GM12878 (cell line): Measurements from ENCODE around the gene BDKRB2. TPM values are rescaled to one million over a fixed set of nuclear protein-coding genes. Genes with fewer than 3 reads are reported as not detected.

Source experiments
- ATAC-seq: fragments of 200-7000 bp; cut with Tn5 transposase; 3 replicates; pipeline ENCODE4 v1.9.1; 2020; ENCODE audit warnings: mild to moderate bottlenecking, moderate library complexity
- BruUV-seq: library from RNA; stranded (reverse); fragments of 400-500 nt; replicated peaks from 2 replicates; lab custom pipeline; 2021; lab: Mats Ljungman, UMichigan
- CTCF ChIA-PET: fragments of 300-600 bp; sonication (Branson Sonifier 250); formaldehyde crosslinking; extraction: SDS; loops from one replicate; lab custom pipeline; 2021; ENCODE audit warnings: inconsistent platforms; lab: Yijun Ruan, JAX
- POLR2A ChIA-PET: fragments of 350-600 bp; formaldehyde crosslinking; extraction: SDS; loops from one replicate; lab custom pipeline; 2021; ENCODE audit warnings: inconsistent platforms; lab: Charles Lee
- RAD21 ChIA-PET: fragments of 300-600 bp; sonication (Branson Sonifier 250); formaldehyde crosslinking; loops from one replicate; lab custom pipeline; 2023; ENCODE audit warnings: antibody characterized with exemption; ENCODE audit not compliant: unreplicated experiment; lab: Charles Lee
- SMC1A ChIA-PET: fragments of 300-600 bp; sonication (Branson Sonifier 250); formaldehyde crosslinking; loops from one replicate; lab custom pipeline; 2023; ENCODE audit not compliant: unreplicated experiment, uncharacterized antibody; lab: Charles Lee
- DNase-seq: peaks from one replicate; pipeline ENCODE4 v3.0.0-alpha.2; 2011; ENCODE audit warnings: low read depth, low spot score
- FAIRE-seq: peaks from 3 replicates; lab custom pipeline; 2011; peaks lifted over from hg19 to GRCh38; lab: Jason Lieb, UNC
- H2AFZ ChIP-seq: 2 replicates; pipeline ENCODE4 v1.6.0; 2011; ENCODE audit warnings: low read depth, low read length, control low read depth; ENCODE audit not compliant: control insufficient read depth
- H3K27ac ChIP-seq: 2 replicates; pipeline ENCODE4 v1.5.1; 2011; ENCODE audit warnings: control low read depth; ENCODE audit not compliant: control insufficient read depth, insufficient read depth
- H3K27me3 ChIP-seq, 2 experiments: replicated peaks in 1 of 2; 2 replicates each; pipeline versions ENCODE4 v1.6.0 to v1.6.1; 2011; ENCODE audit warnings: low read length in 1 of 2; ENCODE audit not compliant: control insufficient read depth in 2 of 2, insufficient read depth in 2 of 2
- H3K36me3 ChIP-seq, 2 experiments: 2 replicates each; pipeline ENCODE4 v1.5.1; 2011; ENCODE audit warnings: low read length in 1 of 2; ENCODE audit not compliant: control insufficient read depth in 2 of 2, insufficient read depth in 2 of 2
- H3K4me1 ChIP-seq: 2 replicates; pipeline ENCODE4 v1.6.1; 2011; ENCODE audit warnings: mild to moderate bottlenecking, low read length, moderate library complexity, mixed read lengths; ENCODE audit not compliant: control insufficient read depth, insufficient read depth
- H3K4me2 ChIP-seq: 2 replicates; pipeline ENCODE4 v1.6.0; 2011; ENCODE audit warnings: control low read depth; ENCODE audit not compliant: control insufficient read depth, insufficient read depth
- H3K4me3 ChIP-seq: fragments of 200-600 bp; sonication (generic); 2 replicates; pipeline ENCODE4 v1.5.1; 2016
- H3K79me2 ChIP-seq: 2 replicates; pipeline ENCODE4 v1.6.0; 2011; ENCODE audit warnings: low read length; ENCODE audit not compliant: control insufficient read depth, insufficient read depth
- H3K9ac ChIP-seq: 2 replicates; pipeline ENCODE4 v1.8.0; 2011; ENCODE audit warnings: low read length, control low read depth, mixed read lengths; ENCODE audit not compliant: control insufficient read depth, insufficient read depth
- H3K9me3 ChIP-seq: replicated peaks from 3 replicates; pipeline ENCODE4 v1.5.1; 2011; ENCODE audit warnings: mild to moderate bottlenecking, low read length; ENCODE audit not compliant: control insufficient read depth, insufficient read depth
- H4K20me1 ChIP-seq: 2 replicates; pipeline ENCODE4 v1.6.0; 2011; ENCODE audit not compliant: control insufficient read depth, insufficient read depth
- ATF7 ChIP-seq: fragments of 450-650 bp; IDR thresholded peaks from 2 replicates; pipeline ENCODE4 v1.6.1; 2016; ENCODE audit warnings: low read depth, mild to moderate bottlenecking
- BHLHE40 ChIP-seq, 2 experiments: fragments of 450-650 bp in 1 of 2; IDR thresholded peaks; 2 replicates each; pipeline ENCODE4 v1.6.1; 2011 to 2017; ENCODE audit warnings: low read depth in 2 of 2, borderline replicate concordance in 1 of 2, improper control_type of control experiment in 1 of 2, low read length in 1 of 2, mild to moderate bottlenecking in 1 of 2
- IKZF1 ChIP-seq: fragments of 450-650 bp; conservative IDR thresholded peaks from 2 replicates; pipeline ENCODE4 v1.6.1; 2017; ENCODE audit warnings: antibody characterized with exemption, mild to moderate bottlenecking
- IRF4 ChIP-seq: IDR thresholded peaks from 2 replicates; pipeline ENCODE4 v1.6.1; 2011; ENCODE audit warnings: low read depth, low read length
- MXI1 ChIP-seq: fragments of 150-350 bp; IDR thresholded peaks from 2 replicates; pipeline ENCODE4 v1.6.1; 2011; ENCODE audit warnings: low read depth, mild to moderate bottlenecking, inconsistent platforms, low read length, improper control_type of control experiment
- NR2C1 ChIP-seq: fragments of 450-650 bp; IDR thresholded peaks from 2 replicates; pipeline ENCODE4 v1.6.1; 2017; ENCODE audit warnings: antibody characterized with exemption, mild to moderate bottlenecking, moderate library complexity
- NR2F1 ChIP-seq: fragments of 450-650 bp; conservative IDR thresholded peaks from 2 replicates; pipeline ENCODE4 v1.6.1; 2017; ENCODE audit warnings: mild to moderate bottlenecking
- RELB ChIP-seq: fragments of 450-650 bp; IDR thresholded peaks from 2 replicates; pipeline ENCODE4 v1.6.1; 2017; ENCODE audit warnings: low read depth, mild to moderate bottlenecking, moderate library complexity
- USF2 ChIP-seq: IDR thresholded peaks from 2 replicates; pipeline ENCODE4 v1.6.1; 2011; ENCODE audit warnings: low read depth, low read length, improper control_type of control experiment, borderline replicate concordance
- ZBED1 ChIP-seq: IDR thresholded peaks from 2 replicates; pipeline ENCODE4 v1.6.1; 2016; ENCODE audit warnings: borderline replicate concordance
- WGBS: methylation state at CpG from one replicate; pipeline ENCODE4 v1.1.6; 2016; ENCODE audit warnings: low lambda C conversion rate; ENCODE audit not compliant: insufficient replicate concordance, insufficient coverage; ENCODE audit errors: missing lambda C conversion rate; 5-methylcytosine and 5-hydroxymethylcytosine counted together
- in situ Hi-C: fragments of 300-500 bp; cut with MboI; formaldehyde crosslinking; loops from 9 replicates; pipeline ENCODE4 v1.14.3; 2018; ENCODE audit warnings: mixed read lengths
- intact Hi-C: fragments of 100-400 bp; cut with micrococcal nuclease; formaldehyde crosslinking; loops from one replicate; pipeline ENCODE4 v1.14.2; 2022; ENCODE audit not compliant: unreplicated experiment
- polyA plus RNA-seq, 11 experiments: library from polyadenylated mRNA; depleted of rRNA in 4 of 11; unstranded in 6 of 11; stranded (reverse) in 5 of 11; fragments of >200 nt; fragmentation: Nextera tagmentation in 4 of 11; fragmentation: Illumina TruSeq in 1 of 11; extraction: Ambion mirVana in 4 of 11; extraction: Trizol in 1 of 11; gene quantifications; 1 replicate in 1 of 11; 2 replicates in 10 of 11; pipeline versions ENCODE4 v1.2.1 to v1.2.3, GENCODE V29; 2011 to 2016; ENCODE audit warnings: inconsistent platforms in 2 of 11, missing spikeins in 2 of 11, low read depth in 1 of 11
- total RNA-seq, 4 experiments: library from RNA; depleted of rRNA in 3 of 4; stranded (reverse); fragments of >200 nt in 3 of 4; fragmentation: Illumina TruSeq in 1 of 4; extraction: Trizol in 1 of 4; gene quantifications; 2 replicates each; pipeline versions ENCODE4 v1.2.1 to v1.2.3, GENCODE V29; 2013 to 2021
- TF ChIP-seq, protein P1 (sequence below): fragments of 450-650 bp; conservative IDR thresholded peaks from 2 replicates; pipeline ENCODE4 v1.6.1; 2017; ENCODE audit warnings: mild to moderate bottlenecking, moderate library complexity

The BDKRB2 gene
- total and polyA plus RNA-seq, 10 of the 15 experiments (the other 5 are each of a cell fraction or from before 2014, with no cell fraction given), result 0.08 TPM; not detected in 9

DNA sequence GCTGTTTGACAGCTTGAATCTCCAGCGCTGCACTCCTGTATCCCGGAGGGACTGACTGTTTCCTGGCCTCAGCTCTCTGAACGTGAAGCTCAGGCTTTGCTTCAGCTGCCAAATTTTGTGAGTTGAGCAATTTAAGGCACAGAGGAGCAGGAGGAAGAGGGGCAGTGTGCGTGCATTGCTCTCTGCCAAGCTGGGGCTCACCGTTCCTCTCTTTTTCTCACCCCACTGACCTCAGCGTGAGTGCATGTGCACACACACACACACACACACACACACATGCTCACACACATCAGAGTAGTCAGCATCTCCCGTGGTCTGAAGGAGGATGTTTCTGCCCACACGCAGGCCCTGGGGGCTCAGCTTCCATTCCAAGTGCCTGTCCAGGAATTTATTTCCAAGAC lies 27.8 kb upstream of the BDKRB2 start:
- POLR2A ChIA-PET, result no interaction called here
- SMC1A ChIA-PET, result interaction anchor here (1.8 kb wide), 1 partner anchor 18 kb away, joined by 4 read pairs; no protein-coding TSS in a partner anchor
- ATAC-seq (no peak), DNase-seq (no peak), FAIRE-seq (no peak)
- BruUV-seq, result no TSS peak
- WGBS, result 50% methylated on average over 8 of the region's 8 CpGs
- in situ Hi-C loops, result no loop called here
- no peaks in the 10 kb centered on the region for H4K20me1 ChIP-seq
- H3K27me3 ChIP-seq, result no peaks in the 10 kb centered on the region
- no peak overlapping the region for H3K4me2 ChIP-seq
- H3K9me3 ChIP-seq, result no peaks in the 10 kb centered on the region; the same call in 2 of the 3 replicates
- TF ChIP-seq USF2 (no peak), BHLHE40 (IDR thresholded peaks at IDR 0.05; ENCODE audit: borderline replicate concordance in 1 of 2, low read depth in 2 of 2, low read length in 1 of 2) (peak in 1 of 2 experiments; percentile 61; a peak in 1 of 4 replicates), NR2F1 (0 out of 2 replicates have a peak, but pooled peaks have one; percentile 19)
- no peak overlapping the region for H3K4me3 ChIP-seq
- H3K36me3 ChIP-seq, result no peaks in the 10 kb centered on the region
- intact Hi-C loops, result no loop called here
- no peaks in the 10 kb centered on the region for H3K4me1 ChIP-seq
- no peak overlapping the region for H3K27ac ChIP-seq
- H2AFZ ChIP-seq, result no peak overlapping the region
- H3K9ac ChIP-seq, result no peak overlapping the region
- RAD21 ChIA-PET, result no interaction called here
- no peaks in the 10 kb centered on the region for H3K79me2 ChIP-seq
- CTCF ChIA-PET, result no interaction called here

- no TSS peak for BruUV-seq
- ATAC-seq, result peak; percentile 84
- in situ Hi-C loops (no loop called here), intact Hi-C loops (no loop called here)
- SMC1A ChIA-PET, result interaction anchor here (1.8 kb wide), 1 partner anchor 17 kb away, joined by 4 read pairs; no protein-coding TSS in a partner anchor
- POLR2A ChIA-PET, result interaction anchor here (0.9 to 1.0 kb wide), 2 partner anchors 11 to 25 kb away, joined by 3 to 6 read pairs; no protein-coding TSS in a partner anchor
- no peaks in the 10 kb centered on the region for H4K20me1 ChIP-seq
- DNase-seq, result no peak
- no peak overlapping the region for H2AFZ ChIP-seq
- CTCF ChIA-PET, result interaction anchor here (0.7 kb wide), 1 partner anchor 17 kb away, joined by 3 read pairs; no protein-coding TSS in a partner anchor
- H3K9ac ChIP-seq, result no peak overlapping the region
- no peaks in the 10 kb centered on the region for H3K79me2 ChIP-seq
- H3K9me3 ChIP-seq, result no peaks in the 10 kb centered on the region; the same call in 2 of the 3 replicates
- H3K27ac ChIP-seq, result no peak overlapping the region
- no peaks in the 10 kb centered on the region for H3K36me3 ChIP-seq
- no peaks in the 10 kb centered on the region for H3K4me1 ChIP-seq
- no peak overlapping the region for H3K4me3 ChIP-seq
- RAD21 ChIA-PET, result no interaction called here
- FAIRE-seq, result no peak
- 0 out of 2 replicates have a peak overlapping the region, but pooled peaks have one; percentile 19 for H3K4me2 ChIP-seq
- WGBS, result 18% methylated on average over 10 of the region's 10 CpGs
- no peaks in the 10 kb centered on the region for H3K27me3 ChIP-seq
- TF ChIP-seq, protein P1, sequence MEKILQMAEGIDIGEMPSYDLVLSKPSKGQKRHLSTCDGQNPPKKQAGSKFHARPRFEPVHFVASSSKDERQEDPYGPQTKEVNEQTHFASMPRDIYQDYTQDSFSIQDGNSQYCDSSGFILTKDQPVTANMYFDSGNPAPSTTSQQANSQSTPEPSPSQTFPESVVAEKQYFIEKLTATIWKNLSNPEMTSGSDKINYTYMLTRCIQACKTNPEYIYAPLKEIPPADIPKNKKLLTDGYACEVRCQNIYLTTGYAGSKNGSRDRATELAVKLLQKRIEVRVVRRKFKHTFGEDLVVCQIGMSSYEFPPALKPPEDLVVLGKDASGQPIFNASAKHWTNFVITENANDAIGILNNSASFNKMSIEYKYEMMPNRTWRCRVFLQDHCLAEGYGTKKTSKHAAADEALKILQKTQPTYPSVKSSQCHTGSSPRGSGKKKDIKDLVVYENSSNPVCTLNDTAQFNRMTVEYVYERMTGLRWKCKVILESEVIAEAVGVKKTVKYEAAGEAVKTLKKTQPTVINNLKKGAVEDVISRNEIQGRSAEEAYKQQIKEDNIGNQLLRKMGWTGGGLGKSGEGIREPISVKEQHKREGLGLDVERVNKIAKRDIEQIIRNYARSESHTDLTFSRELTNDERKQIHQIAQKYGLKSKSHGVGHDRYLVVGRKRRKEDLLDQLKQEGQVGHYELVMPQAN, result no peak
- TF ChIP-seq IKZF1 (no peak), ATF7 (peak; percentile 19; the same call in 1 of the 2 replicates), BHLHE40 (IDR thresholded peaks at IDR 0.05; ENCODE audit: borderline replicate concordance in 1 of 2, low read depth in 2 of 2, low read length in 1 of 2) (peak; percentile 49 to 74), IRF4 (no peak), RELB (peak; percentile 48; the same call in 1 of the 2 replicates), ZBED1 (no peak), NR2C1 (no peak), MXI1 (no peak)
Measured at GRCh38 chr14:96177766-96178375, 26.8 kb upstream of the BDKRB2 start.
